GM12878 (cell line): ENCODE results near the gene GON4L. TPM values are rescaled to one million over a fixed set of nuclear protein-coding genes. Genes with fewer than 3 reads are reported as not detected.

Source experiments
- ATAC-seq: fragments of 200-7000 bp; cut with Tn5 transposase; 3 replicates; pipeline ENCODE4 v1.9.1; 2020; ENCODE audit warnings: mild to moderate bottlenecking, moderate library complexity
- BruUV-seq: library from RNA; stranded (reverse); fragments of 400-500 nt; replicated peaks from 2 replicates; lab custom pipeline; 2021; lab: Mats Ljungman, UMichigan
- CTCF ChIA-PET: fragments of 300-600 bp; sonication (Branson Sonifier 250); formaldehyde crosslinking; extraction: SDS; loops from one replicate; lab custom pipeline; 2021; ENCODE audit warnings: inconsistent platforms; lab: Yijun Ruan, JAX
- POLR2A ChIA-PET: fragments of 350-600 bp; formaldehyde crosslinking; extraction: SDS; loops from one replicate; lab custom pipeline; 2021; ENCODE audit warnings: inconsistent platforms; lab: Charles Lee
- RAD21 ChIA-PET: fragments of 300-600 bp; sonication (Branson Sonifier 250); formaldehyde crosslinking; loops from one replicate; lab custom pipeline; 2023; ENCODE audit warnings: antibody characterized with exemption; ENCODE audit not compliant: unreplicated experiment; lab: Charles Lee
- SMC1A ChIA-PET: fragments of 300-600 bp; sonication (Branson Sonifier 250); formaldehyde crosslinking; loops from one replicate; lab custom pipeline; 2023; ENCODE audit not compliant: unreplicated experiment, uncharacterized antibody; lab: Charles Lee
- DNase-seq: peaks from one replicate; pipeline ENCODE4 v3.0.0-alpha.2; 2011; ENCODE audit warnings: low read depth, low spot score
- FAIRE-seq: peaks from 3 replicates; lab custom pipeline; 2011; peaks lifted over from hg19 to GRCh38; lab: Jason Lieb, UNC
- H2AFZ ChIP-seq: 2 replicates; pipeline ENCODE4 v1.6.0; 2011; ENCODE audit warnings: low read depth, low read length, control low read depth; ENCODE audit not compliant: control insufficient read depth
- H3K27ac ChIP-seq: 2 replicates; pipeline ENCODE4 v1.5.1; 2011; ENCODE audit warnings: control low read depth; ENCODE audit not compliant: control insufficient read depth, insufficient read depth
- H3K27me3 ChIP-seq, 2 experiments: replicated peaks in 1 of 2; 2 replicates each; pipeline versions ENCODE4 v1.6.0 to v1.6.1; 2011; ENCODE audit warnings: low read length in 1 of 2; ENCODE audit not compliant: control insufficient read depth in 2 of 2, insufficient read depth in 2 of 2
- H3K36me3 ChIP-seq, 2 experiments: 2 replicates each; pipeline ENCODE4 v1.5.1; 2011; ENCODE audit warnings: low read length in 1 of 2; ENCODE audit not compliant: control insufficient read depth in 2 of 2, insufficient read depth in 2 of 2
- H3K4me1 ChIP-seq: 2 replicates; pipeline ENCODE4 v1.6.1; 2011; ENCODE audit warnings: mild to moderate bottlenecking, low read length, moderate library complexity, mixed read lengths; ENCODE audit not compliant: control insufficient read depth, insufficient read depth
- H3K4me2 ChIP-seq: 2 replicates; pipeline ENCODE4 v1.6.0; 2011; ENCODE audit warnings: control low read depth; ENCODE audit not compliant: control insufficient read depth, insufficient read depth
- H3K4me3 ChIP-seq: fragments of 200-600 bp; sonication (generic); 2 replicates; pipeline ENCODE4 v1.5.1; 2016
- H3K79me2 ChIP-seq: 2 replicates; pipeline ENCODE4 v1.6.0; 2011; ENCODE audit warnings: low read length; ENCODE audit not compliant: control insufficient read depth, insufficient read depth
- H3K9ac ChIP-seq: 2 replicates; pipeline ENCODE4 v1.8.0; 2011; ENCODE audit warnings: low read length, control low read depth, mixed read lengths; ENCODE audit not compliant: control insufficient read depth, insufficient read depth
- H3K9me3 ChIP-seq: replicated peaks from 3 replicates; pipeline ENCODE4 v1.5.1; 2011; ENCODE audit warnings: mild to moderate bottlenecking, low read length; ENCODE audit not compliant: control insufficient read depth, insufficient read depth
- H4K20me1 ChIP-seq: 2 replicates; pipeline ENCODE4 v1.6.0; 2011; ENCODE audit not compliant: control insufficient read depth, insufficient read depth
- ETV6 ChIP-seq, 2 experiments: fragments of 450-650 bp in 1 of 2; IDR thresholded peaks in 1 of 2; conservative IDR thresholded peaks in 1 of 2; 2 replicates each; pipeline ENCODE4 v1.6.1; 2014; ENCODE audit warnings: antibody characterized with exemption in 1 of 2, borderline replicate concordance in 1 of 2, low read depth in 1 of 2, mild to moderate bottlenecking in 1 of 2, moderate library complexity in 1 of 2
- IRF4 ChIP-seq: IDR thresholded peaks from 2 replicates; pipeline ENCODE4 v1.6.1; 2011; ENCODE audit warnings: low read depth, low read length
- MLLT1 ChIP-seq: fragments of 450-650 bp; IDR thresholded peaks from 2 replicates; pipeline ENCODE4 v1.6.1; 2016; ENCODE audit warnings: mild to moderate bottlenecking
- SPI1 ChIP-seq: IDR thresholded peaks from 2 replicates; pipeline ENCODE4 v1.6.1; 2011; ENCODE audit warnings: low read depth, mild to moderate bottlenecking, low read length, moderate library complexity, borderline replicate concordance; ENCODE audit not compliant: insufficient read depth
- USF2 ChIP-seq: IDR thresholded peaks from 2 replicates; pipeline ENCODE4 v1.6.1; 2011; ENCODE audit warnings: low read depth, low read length, improper control_type of control experiment, borderline replicate concordance
- YY1 ChIP-seq: IDR thresholded peaks from 2 replicates; pipeline ENCODE4 v1.6.1; 2011; ENCODE audit warnings: low read depth, mild to moderate bottlenecking, low read length
- in situ Hi-C: fragments of 300-500 bp; cut with MboI; formaldehyde crosslinking; loops from 9 replicates; pipeline ENCODE4 v1.14.3; 2018; ENCODE audit warnings: mixed read lengths
- intact Hi-C: fragments of 100-400 bp; cut with micrococcal nuclease; formaldehyde crosslinking; loops from one replicate; pipeline ENCODE4 v1.14.2; 2022; ENCODE audit not compliant: unreplicated experiment
- polyA plus RNA-seq, 11 experiments: library from polyadenylated mRNA; depleted of rRNA in 4 of 11; unstranded in 6 of 11; stranded (reverse) in 5 of 11; fragments of >200 nt; fragmentation: Nextera tagmentation in 4 of 11; fragmentation: Illumina TruSeq in 1 of 11; extraction: Ambion mirVana in 4 of 11; extraction: Trizol in 1 of 11; gene quantifications; 1 replicate in 1 of 11; 2 replicates in 10 of 11; pipeline versions ENCODE4 v1.2.1 to v1.2.3, GENCODE V29; 2011 to 2016; ENCODE audit warnings: inconsistent platforms in 2 of 11, missing spikeins in 2 of 11, low read depth in 1 of 11
- total RNA-seq, 4 experiments: library from RNA; depleted of rRNA in 3 of 4; stranded (reverse); fragments of >200 nt in 3 of 4; fragmentation: Illumina TruSeq in 1 of 4; extraction: Trizol in 1 of 4; gene quantifications; 2 replicates each; pipeline versions ENCODE4 v1.2.1 to v1.2.3, GENCODE V29; 2013 to 2021
- TF ChIP-seq, protein P1 (sequence below): IDR thresholded peaks from 2 replicates; pipeline ENCODE4 v1.6.1; 2011; ENCODE audit warnings: low read depth, mild to moderate bottlenecking, low read length, moderate library complexity, borderline replicate concordance; ENCODE audit errors: extremely low read depth
- TF ChIP-seq, protein P2 (sequence below): IDR thresholded peaks from 2 replicates; pipeline ENCODE4 v1.6.1; 2012; ENCODE audit warnings: improper control_type of control experiment, low read depth, low read length; ENCODE audit not compliant: insufficient replicate concordance
- TF ChIP-seq, protein P3 (sequence below): fragments of 150-350 bp; IDR thresholded peaks from 2 replicates; pipeline ENCODE4 v1.6.1; 2016; ENCODE audit warnings: low read depth, low read length

The GON4L gene
- total and polyA plus RNA-seq, 10 of the 15 experiments (the other 5 are each of a cell fraction or from before 2014, with no cell fraction given): 17.7 to 40.7 (median 28.0) TPM

- TF ChIP-seq, protein P1, sequence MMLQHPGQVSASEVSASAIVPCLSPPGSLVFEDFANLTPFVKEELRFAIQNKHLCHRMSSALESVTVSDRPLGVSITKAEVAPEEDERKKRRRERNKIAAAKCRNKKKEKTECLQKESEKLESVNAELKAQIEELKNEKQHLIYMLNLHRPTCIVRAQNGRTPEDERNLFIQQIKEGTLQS: no peak
- TF ChIP-seq ETV6 (conservative IDR thresholded peaks at IDR 0.05 in 1 of 2, IDR thresholded peaks at IDR 0.05 in 1 of 2; ENCODE audit: borderline replicate concordance in 1 of 2, low read depth in 1 of 2): no peak
- no peak for TF ChIP-seq MLLT1
- no peak for TF ChIP-seq USF2
- TF ChIP-seq YY1: no peak
Observed at GRCh38 chr1:155882766-155883165, 25.8 kb upstream of the GON4L start (continued).

DNA sequence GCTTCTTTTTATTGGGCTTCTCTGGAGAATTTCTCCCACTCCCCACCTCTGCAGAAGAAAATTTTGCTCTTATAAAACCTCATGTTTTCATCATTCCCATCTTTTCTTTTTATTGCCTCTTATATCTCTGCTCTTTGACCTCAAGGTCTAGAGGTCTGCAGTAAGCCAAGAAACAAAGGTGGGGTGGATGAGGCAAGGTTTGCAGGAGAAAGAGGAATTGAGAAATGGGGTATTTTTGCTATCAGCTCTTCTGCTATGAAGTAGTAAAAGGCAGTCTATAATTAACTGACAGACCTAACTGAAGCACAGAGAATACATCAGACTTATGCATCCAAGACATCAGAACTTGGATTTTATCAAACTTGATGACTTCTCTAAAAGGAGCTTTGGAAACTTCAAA is 25.2 kb upstream of the GON4L start:
- Histone ChIP-seq H3K9me3 (no peaks in the 10 kb centered on the region), H3K4me2 (peak overlapping the region; percentile 36), H3K9ac (no peak overlapping the region), H4K20me1 (no peaks in the 10 kb centered on the region), H3K4me3 (no peak overlapping the region), H3K27me3 (no peaks in the 10 kb centered on the region), H2AFZ (no peak overlapping the region), H3K36me3 (no peaks in the 10 kb centered on the region; a peak in 2 of 4 replicates), H3K79me2 (no peaks in the 10 kb centered on the region), H3K27ac (0 out of 2 replicates have a peak overlapping the region, but pooled peaks have one; percentile 6), H3K4me1 (peaks cover 7% of the 10 kb centered on the region)
- DNase-seq: peak; percentile 23
- peak; percentile 84 for FAIRE-seq
- ATAC-seq: peak; percentile 96
- RAD21 ChIA-PET: interaction anchor here (0.7 to 2.3 kb wide), 11 partner anchors 11 to 108 kb away, joined by 3 to 17 read pairs (median 4); partner anchors contain the start of gene SYT11
- BruUV-seq: TSS peak; percentile 46
- in situ Hi-C loops: no loop called here
- intact Hi-C loops: no loop called here
- SMC1A ChIA-PET: interaction anchor here (0.6 to 3.9 kb wide), 13 partner anchors 9 to 246 kb away, joined by 3 to 29 read pairs (median 4); partner anchors contain the start of genes GON4L and SYT11
- CTCF ChIA-PET: interaction anchor here (0.5 to 1.9 kb wide), 5 partner anchors 10 to 184 kb away, joined by 3 to 8 read pairs (median 3); no protein-coding TSS in a partner anchor
- POLR2A ChIA-PET: interaction anchor here (0.6 to 3.1 kb wide), 6 partner anchors 12 to 576 kb away, joined by 3 to 22 read pairs (median 5); partner anchors contain the start of gene SYT11
- TF ChIP-seq, protein P2, sequence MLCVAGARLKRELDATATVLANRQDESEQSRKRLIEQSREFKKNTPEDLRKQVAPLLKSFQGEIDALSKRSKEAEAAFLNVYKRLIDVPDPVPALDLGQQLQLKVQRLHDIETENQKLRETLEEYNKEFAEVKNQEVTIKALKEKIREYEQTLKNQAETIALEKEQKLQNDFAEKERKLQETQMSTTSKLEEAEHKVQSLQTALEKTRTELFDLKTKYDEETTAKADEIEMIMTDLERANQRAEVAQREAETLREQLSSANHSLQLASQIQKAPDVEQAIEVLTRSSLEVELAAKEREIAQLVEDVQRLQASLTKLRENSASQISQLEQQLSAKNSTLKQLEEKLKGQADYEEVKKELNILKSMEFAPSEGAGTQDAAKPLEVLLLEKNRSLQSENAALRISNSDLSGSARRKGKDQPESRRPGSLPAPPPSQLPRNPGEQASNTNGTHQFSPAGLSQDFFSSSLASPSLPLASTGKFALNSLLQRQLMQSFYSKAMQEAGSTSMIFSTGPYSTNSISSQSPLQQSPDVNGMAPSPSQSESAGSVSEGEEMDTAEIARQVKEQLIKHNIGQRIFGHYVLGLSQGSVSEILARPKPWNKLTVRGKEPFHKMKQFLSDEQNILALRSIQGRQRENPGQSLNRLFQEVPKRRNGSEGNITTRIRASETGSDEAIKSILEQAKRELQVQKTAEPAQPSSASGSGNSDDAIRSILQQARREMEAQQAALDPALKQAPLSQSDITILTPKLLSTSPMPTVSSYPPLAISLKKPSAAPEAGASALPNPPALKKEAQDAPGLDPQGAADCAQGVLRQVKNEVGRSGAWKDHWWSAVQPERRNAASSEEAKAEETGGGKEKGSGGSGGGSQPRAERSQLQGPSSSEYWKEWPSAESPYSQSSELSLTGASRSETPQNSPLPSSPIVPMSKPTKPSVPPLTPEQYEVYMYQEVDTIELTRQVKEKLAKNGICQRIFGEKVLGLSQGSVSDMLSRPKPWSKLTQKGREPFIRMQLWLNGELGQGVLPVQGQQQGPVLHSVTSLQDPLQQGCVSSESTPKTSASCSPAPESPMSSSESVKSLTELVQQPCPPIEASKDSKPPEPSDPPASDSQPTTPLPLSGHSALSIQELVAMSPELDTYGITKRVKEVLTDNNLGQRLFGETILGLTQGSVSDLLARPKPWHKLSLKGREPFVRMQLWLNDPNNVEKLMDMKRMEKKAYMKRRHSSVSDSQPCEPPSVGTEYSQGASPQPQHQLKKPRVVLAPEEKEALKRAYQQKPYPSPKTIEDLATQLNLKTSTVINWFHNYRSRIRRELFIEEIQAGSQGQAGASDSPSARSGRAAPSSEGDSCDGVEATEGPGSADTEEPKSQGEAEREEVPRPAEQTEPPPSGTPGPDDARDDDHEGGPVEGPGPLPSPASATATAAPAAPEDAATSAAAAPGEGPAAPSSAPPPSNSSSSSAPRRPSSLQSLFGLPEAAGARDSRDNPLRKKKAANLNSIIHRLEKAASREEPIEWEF: no peak
- TF ChIP-seq SPI1 (peak; percentile 97), IRF4 (peak; percentile 73; the same call in 1 of the 2 replicates)
- TF ChIP-seq, protein P3, sequence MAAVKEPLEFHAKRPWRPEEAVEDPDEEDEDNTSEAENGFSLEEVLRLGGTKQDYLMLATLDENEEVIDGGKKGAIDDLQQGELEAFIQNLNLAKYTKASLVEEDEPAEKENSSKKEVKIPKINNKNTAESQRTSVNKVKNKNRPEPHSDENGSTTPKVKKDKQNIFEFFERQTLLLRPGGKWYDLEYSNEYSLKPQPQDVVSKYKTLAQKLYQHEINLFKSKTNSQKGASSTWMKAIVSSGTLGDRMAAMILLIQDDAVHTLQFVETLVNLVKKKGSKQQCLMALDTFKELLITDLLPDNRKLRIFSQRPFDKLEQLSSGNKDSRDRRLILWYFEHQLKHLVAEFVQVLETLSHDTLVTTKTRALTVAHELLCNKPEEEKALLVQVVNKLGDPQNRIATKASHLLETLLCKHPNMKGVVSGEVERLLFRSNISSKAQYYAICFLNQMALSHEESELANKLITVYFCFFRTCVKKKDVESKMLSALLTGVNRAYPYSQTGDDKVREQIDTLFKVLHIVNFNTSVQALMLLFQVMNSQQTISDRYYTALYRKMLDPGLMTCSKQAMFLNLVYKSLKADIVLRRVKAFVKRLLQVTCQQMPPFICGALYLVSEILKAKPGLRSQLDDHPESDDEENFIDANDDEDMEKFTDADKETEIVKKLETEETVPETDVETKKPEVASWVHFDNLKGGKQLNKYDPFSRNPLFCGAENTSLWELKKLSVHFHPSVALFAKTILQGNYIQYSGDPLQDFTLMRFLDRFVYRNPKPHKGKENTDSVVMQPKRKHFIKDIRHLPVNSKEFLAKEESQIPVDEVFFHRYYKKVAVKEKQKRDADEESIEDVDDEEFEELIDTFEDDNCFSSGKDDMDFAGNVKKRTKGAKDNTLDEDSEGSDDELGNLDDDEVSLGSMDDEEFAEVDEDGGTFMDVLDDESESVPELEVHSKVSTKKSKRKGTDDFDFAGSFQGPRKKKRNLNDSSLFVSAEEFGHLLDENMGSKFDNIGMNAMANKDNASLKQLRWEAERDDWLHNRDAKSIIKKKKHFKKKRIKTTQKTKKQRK: no peak
